ENCODE measurements around the gene SYP.

Gene SYP

DNA sequence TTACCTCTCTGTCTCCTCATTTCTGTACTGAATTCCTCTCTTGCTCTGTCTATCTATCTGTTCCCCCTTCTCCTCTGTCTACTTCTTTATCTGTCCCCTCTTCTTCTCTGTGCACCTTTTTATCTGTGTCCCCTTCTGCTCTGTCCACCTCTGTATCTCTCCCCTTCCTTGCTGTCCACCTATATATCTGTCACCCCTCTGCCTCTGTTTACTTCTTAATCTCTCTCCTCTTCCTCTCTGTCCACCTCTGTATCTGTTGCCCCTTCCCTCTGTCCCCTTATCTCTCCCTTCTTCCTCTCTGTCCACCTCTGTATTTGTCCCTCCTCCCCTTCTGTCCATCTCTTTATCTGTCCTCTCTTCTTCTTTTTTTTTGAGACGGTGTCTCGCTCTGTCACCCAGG lies 44.2 kb upstream of the SYP start:
- H3K27ac ChIP-seq = no peak overlapping the region
- TF ChIP-seq, protein P1, sequence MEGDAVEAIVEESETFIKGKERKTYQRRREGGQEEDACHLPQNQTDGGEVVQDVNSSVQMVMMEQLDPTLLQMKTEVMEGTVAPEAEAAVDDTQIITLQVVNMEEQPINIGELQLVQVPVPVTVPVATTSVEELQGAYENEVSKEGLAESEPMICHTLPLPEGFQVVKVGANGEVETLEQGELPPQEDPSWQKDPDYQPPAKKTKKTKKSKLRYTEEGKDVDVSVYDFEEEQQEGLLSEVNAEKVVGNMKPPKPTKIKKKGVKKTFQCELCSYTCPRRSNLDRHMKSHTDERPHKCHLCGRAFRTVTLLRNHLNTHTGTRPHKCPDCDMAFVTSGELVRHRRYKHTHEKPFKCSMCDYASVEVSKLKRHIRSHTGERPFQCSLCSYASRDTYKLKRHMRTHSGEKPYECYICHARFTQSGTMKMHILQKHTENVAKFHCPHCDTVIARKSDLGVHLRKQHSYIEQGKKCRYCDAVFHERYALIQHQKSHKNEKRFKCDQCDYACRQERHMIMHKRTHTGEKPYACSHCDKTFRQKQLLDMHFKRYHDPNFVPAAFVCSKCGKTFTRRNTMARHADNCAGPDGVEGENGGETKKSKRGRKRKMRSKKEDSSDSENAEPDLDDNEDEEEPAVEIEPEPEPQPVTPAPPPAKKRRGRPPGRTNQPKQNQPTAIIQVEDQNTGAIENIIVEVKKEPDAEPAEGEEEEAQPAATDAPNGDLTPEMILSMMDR (IDR thresholded peaks at IDR 0.05) = no peak
- no peak for TF ChIP-seq ZFX (IDR thresholded peaks at IDR 0.05; ENCODE audit: borderline replicate concordance)

DNA sequence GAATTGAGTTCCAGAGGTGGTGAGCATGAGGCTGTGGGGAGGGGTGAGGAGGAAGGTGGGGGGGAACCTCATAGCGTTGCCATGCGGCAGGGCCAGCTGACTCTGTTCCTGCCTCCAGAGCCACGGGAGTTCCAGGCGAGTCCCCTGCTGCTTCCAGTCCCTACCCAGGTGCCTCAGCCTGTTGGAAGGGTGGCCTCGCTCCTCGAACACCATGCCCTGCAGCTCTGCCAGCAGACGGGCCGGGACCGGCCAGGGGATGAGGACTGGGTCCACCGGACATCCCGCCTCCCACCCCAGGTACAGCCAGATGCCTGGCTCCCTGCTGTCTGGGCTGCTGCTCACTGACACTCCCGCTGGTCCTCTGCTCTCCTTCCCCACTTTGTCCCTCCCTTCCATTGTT lies 43.2 kb upstream of the SYP start:
- TF ChIP-seq, protein P1 (IDR thresholded peaks at IDR 0.05) = no peak
- TF ChIP-seq ZFX (IDR thresholded peaks at IDR 0.05; ENCODE audit: borderline replicate concordance) = no peak
- no peak overlapping the region for H3K27ac ChIP-seq

DNA sequence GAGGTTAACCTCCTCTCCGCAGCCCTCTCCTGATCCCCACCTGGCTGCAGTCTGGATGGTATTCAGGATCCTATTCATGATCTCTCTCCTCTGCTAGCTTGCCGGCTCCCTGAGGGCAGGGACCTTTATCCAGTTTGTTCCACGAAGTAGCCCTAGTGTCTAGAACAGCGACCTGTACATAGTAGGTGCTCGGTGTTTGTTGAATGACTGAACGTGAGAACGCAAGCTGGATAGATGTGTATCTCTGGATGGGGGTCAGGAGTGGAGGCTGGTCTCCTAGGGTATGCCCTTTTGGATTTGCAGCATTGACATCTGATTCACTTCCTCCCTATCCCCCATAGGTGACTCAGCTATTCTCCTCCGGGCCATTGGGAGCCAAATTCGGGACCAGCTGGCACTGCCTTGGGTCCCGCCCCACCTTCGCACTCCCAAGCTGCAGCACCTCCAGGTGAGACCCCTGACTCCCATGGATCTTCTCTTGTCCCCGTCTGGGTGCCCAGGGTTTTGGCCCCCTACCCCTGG lies 42.6 kb upstream of the SYP start:
- no peak overlapping the region for H3K27ac ChIP-seq
- no peak for TF ChIP-seq ZFX (IDR thresholded peaks at IDR 0.05; ENCODE audit: borderline replicate concordance)
- TF ChIP-seq, protein P1 (IDR thresholded peaks at IDR 0.05) = no peak

DNA sequence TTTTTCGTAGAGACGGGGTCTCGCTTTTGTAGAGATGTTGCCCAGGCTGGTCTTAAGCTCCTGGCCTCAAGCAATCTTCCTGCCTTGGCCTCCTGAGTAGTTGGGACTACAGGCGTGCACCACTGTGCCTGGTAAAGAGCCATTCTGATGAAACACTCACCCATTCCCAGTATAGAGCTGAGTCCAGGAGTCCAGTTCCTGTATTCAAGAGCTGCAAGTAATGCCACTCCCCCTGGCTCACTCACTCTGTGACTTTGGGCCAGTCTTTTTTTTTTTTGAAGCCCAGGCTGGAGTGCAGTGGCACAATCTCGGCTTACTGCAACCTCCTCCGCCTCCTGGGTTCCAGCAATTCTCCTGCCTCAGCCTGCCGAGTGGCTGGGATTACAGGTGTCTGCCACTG lies 38.7 kb upstream of the SYP start:
- no peak for TF ChIP-seq ZFX (IDR thresholded peaks at IDR 0.05; ENCODE audit: borderline replicate concordance)
- TF ChIP-seq, protein P1 (IDR thresholded peaks at IDR 0.05) = no peak
- no peak overlapping the region for H3K27ac ChIP-seq

DNA sequence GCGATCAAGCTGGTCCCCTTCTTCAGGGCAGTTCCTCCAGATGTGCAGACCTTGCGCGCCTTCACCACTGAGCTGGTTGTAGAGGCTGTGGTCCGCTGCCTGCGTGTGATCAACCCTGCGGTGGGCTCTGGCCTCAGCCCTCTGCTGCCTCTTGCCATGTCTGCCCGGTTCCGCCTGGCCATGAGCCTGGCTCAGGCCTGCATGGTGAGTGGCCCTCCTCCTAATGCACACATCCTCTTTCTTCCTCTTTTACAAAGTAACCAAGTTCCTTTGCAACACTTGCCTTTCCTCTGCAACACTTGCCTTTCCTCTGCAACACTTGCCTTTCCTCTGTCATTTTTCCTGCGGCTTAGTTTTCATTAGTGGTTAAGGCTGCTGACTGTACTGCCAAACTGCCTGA lies 37.1 kb upstream of the SYP start:
- H3K27ac ChIP-seq = no peak overlapping the region
- TF ChIP-seq, protein P1 (IDR thresholded peaks at IDR 0.05) = no peak
- no peak for TF ChIP-seq ZFX (IDR thresholded peaks at IDR 0.05; ENCODE audit: borderline replicate concordance)

DNA sequence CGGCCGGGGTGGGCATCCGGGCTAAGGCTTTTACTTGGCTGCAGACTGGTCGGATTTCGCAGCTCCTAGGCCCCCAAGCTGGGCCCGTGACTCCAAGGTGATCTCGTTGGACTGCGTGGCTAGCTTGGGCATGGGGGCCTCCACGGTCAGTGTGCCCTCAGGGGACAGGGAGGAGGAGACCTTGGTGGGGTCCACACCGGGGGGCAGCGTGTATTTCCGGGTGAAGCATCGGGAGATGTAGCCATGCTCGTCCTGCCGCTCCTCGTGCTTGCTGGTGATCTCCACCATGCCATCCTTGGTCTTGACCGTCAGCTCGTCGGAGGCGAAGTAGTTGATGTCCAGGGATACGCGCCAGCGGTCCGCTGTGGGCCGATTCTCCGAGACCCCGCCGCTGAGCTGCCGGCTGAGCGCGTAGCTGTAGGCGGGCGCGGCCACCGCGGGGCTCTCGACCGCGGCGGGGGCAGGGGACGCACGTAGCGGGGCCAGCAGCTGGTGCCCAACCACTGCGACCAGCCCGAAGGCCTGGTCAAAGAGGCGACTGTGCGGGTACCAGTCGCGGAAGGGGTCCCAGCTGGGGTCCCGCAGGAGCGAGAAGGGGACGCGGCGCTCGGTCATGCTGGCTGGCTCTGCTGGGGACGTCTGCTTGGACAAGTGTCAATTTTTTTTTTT lies 34.0 kb upstream of the SYP start:
- H3K27ac ChIP-seq = no peak overlapping the region
- TF ChIP-seq, protein P1 (IDR thresholded peaks at IDR 0.05) = no peak
- TF ChIP-seq ZFX (IDR thresholded peaks at IDR 0.05; ENCODE audit: borderline replicate concordance) = no peak

DNA sequence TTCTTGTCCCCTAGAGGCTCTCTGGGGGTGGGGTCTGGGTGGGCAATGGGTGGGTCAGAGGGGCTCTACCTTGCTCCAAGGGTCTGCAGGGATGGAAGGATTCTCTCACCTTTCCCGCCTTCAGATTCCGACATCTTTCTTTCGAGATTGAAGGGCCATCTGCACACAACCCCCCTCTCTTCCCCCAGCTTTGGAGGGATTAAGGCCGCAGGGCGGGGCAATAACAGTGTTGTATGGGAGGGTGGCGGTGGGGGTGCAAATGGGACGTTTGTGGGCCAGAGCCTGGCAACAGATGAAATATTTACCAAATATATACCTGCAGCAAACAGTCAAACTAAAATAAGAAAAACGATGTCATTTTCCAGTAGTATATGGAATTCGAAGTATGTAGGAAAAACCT lies 33.2 kb upstream of the SYP start, which contains the start of gene CACNA1F:
Gene CACNA1F, minus strand, starts transcription at position 165 of the 400 bp plus-strand sequence. Its CDS starts 31 bp downstream, at position 134.
- TF ChIP-seq, protein P1 (IDR thresholded peaks at IDR 0.05) = no peak
- no peak for TF ChIP-seq ZFX (IDR thresholded peaks at IDR 0.05; ENCODE audit: borderline replicate concordance)
- H3K27ac ChIP-seq = no peak within 1 kb of the TSS
